A673 (cell line): ENCODE results near the gene CNGA3.

Experiments
- EZH2 ChIP-seq: fragments of 200-600 bp; sonication (generic); IDR thresholded peaks from 2 replicates; pipeline ENCODE4 v1.6.1; 2017; ENCODE audit warnings: borderline replicate concordance, low read depth, mild to moderate bottlenecking, mixed read lengths, antibody characterized with exemption, low read length; ENCODE audit not compliant: poor library complexity, severe bottlenecking
- TF ChIP-seq, protein P1 (sequence below): fragments of 300-800, 200-600 bp; sonication (generic); conservative IDR thresholded peaks from 2 replicates; pipeline ENCODE4 v1.5.1; 2017; ENCODE audit warnings: low read depth, mild to moderate bottlenecking, antibody characterized with exemption, low read length, moderate library complexity, mixed read lengths

DNA sequence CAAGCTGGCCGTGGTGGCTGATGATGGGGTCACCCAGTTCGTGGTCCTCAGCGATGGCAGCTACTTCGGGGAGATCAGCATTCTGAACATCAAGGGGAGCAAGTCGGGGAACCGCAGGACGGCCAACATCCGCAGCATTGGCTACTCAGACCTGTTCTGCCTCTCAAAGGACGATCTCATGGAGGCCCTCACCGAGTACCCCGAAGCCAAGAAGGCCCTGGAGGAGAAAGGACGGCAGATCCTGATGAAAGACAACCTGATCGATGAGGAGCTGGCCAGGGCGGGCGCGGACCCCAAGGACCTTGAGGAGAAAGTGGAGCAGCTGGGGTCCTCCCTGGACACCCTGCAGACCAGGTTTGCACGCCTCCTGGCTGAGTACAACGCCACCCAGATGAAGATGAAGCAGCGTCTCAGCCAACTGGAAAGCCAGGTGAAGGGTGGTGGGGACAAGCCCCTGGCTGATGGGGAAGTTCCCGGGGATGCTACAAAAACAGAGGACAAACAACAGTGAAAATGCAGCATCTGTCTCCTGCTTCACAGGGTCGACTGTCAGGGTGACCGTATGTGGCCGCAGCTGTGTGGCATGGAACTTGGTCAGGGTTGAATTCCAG is 50.6 kb downstream of the CNGA3 start:
- TF ChIP-seq, protein P1, sequence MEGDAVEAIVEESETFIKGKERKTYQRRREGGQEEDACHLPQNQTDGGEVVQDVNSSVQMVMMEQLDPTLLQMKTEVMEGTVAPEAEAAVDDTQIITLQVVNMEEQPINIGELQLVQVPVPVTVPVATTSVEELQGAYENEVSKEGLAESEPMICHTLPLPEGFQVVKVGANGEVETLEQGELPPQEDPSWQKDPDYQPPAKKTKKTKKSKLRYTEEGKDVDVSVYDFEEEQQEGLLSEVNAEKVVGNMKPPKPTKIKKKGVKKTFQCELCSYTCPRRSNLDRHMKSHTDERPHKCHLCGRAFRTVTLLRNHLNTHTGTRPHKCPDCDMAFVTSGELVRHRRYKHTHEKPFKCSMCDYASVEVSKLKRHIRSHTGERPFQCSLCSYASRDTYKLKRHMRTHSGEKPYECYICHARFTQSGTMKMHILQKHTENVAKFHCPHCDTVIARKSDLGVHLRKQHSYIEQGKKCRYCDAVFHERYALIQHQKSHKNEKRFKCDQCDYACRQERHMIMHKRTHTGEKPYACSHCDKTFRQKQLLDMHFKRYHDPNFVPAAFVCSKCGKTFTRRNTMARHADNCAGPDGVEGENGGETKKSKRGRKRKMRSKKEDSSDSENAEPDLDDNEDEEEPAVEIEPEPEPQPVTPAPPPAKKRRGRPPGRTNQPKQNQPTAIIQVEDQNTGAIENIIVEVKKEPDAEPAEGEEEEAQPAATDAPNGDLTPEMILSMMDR, result no peak
- no peak for TF ChIP-seq EZH2
